ENCODE data around the gene DGKH. TPM values are rescaled to one million over a fixed set of nuclear protein-coding genes. Genes with fewer than 3 reads are reported as not detected.
"Not testable (repeated sequence)": the region's sequence is repeated elsewhere in the genome, so short reads cannot be mapped to it uniquely, and the experiment has no call there.

The DGKH gene
- total RNA-seq, 2 donors from 2014 or later: 7.4 to 21.1 TPM

DNA sequence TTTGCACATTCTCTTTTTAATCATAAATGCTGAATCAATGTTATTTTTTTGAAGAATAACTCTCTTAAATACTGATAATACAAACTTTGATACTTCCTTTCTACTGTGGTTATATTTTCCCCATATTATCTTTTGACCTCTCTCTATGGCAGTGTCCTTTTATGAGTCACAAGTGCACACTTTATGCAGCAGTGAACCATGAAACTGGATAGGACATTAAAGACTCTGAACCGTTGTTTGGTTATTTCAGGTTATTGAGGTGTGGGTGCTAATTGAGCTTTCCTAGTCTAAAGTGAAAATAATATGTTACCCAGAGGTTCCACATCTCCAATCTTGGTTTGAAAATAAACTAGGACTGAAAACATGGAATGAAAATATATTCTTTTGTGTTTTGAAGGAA lies 71.4 kb downstream of the DGKH start:
- DNase-seq (ENCODE audit: low spot score): no peak
- Mint-ChIP-seq H3K4me3 (no peak overlapping the region), H3K9me3 (no peaks in the 10 kb centered on the region), H3K4me1 (ENCODE audit: low read depth in 2 of 2) (no peaks in the 10 kb centered on the region), H3K27ac (no peak overlapping the region), H3K36me3 (no peaks in the 10 kb centered on the region), H3K27me3 (peaks cover 5 to 10% of the 10 kb centered on the region in 2 donors)
- no peak for ATAC-seq

DNA sequence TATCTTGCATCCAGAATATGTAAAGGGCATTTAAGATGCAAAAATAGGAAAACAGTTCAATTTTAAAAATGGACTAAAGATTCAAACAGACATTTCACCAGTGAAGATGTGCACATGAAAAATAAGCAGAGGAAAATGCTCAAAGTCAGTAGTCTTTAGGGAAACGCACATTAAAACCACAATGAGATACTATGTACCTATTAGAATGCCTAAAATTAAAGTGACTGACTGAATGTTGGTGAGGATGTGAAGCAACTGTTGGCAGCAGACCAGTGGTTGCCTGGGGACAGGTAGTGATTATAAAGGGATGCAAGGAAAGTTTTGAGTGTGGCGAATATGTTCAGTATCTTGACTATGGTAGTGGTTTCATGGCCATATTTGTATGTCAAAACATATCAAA lies 75.2 kb downstream of the DGKH start:
- Mint-ChIP-seq H3K4me3 (no peak overlapping the region), H3K4me1 (ENCODE audit: low read depth in 2 of 2) (no peaks in the 10 kb centered on the region), H3K36me3 (no peaks in the 10 kb centered on the region), H3K27ac (no peak overlapping the region), H3K27me3 (peaks cover 0 to 6% of the 10 kb centered on the region in 2 donors), H3K9me3 (no peaks in the 10 kb centered on the region)
- DNase-seq (ENCODE audit: low spot score) (no peak), ATAC-seq (no peak)

DNA sequence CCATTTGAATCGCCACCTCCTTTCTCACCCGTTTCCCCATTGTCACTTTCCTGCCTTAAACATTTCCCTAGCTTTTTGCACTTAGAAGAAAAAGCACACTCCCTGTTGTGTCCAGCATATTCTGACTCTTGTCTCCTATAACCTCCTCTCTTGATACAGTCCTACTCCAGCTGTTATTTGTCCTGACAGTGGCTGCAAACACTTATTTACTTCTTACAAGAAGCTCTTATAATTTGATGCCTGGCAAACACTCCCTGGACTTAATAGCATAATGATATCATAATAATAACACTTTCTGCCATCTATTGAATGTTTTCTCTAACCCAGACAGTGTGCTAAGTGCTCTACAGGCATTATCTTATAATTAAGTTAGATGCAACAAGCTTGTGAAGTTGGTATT lies 76.6 kb downstream of the DGKH start:
- Mint-ChIP-seq H3K4me3 (no peak overlapping the region), H3K27me3 (peaks cover 0 to 7% of the 10 kb centered on the region in 2 donors), H3K9me3 (no peaks in the 10 kb centered on the region), H3K27ac (no peak overlapping the region), H3K36me3 (no peaks in the 10 kb centered on the region), H3K4me1 (ENCODE audit: low read depth in 2 of 2) (no peaks in the 10 kb centered on the region)
- DNase-seq (ENCODE audit: low spot score) (no peak), ATAC-seq (no peak)

DNA sequence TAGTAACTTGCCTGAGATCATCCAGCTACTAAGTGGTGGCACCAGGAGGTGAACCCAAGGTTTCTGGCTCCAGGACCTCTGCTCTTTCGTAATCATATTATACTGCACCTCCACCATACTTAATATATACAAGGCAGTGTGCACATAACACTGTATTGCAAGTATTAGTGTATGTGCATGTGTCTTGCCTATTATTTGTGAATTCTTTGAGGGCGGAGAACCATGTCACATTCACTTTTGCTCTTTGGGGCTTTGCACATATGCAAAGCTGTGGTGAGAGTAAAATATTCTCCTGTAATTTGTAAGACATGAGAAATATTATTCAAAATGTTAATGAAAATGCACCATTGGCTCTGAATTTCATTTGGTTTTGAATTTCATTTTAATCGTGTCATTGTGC lies 78.6 kb downstream of the DGKH start:
- H3K4me1 Mint-ChIP-seq (ENCODE audit: low read depth in 2 of 2): no peaks in the 10 kb centered on the region
- no peaks in the 10 kb centered on the region for H3K9me3 Mint-ChIP-seq
- no peaks in the 10 kb centered on the region for H3K36me3 Mint-ChIP-seq
- peaks cover 0 to 7% of the 10 kb centered on the region in 2 donors for H3K27me3 Mint-ChIP-seq
- DNase-seq (ENCODE audit: low spot score) (no peak), ATAC-seq (no peak)
- no peak overlapping the region for H3K27ac Mint-ChIP-seq
- H3K4me3 Mint-ChIP-seq: no peak overlapping the region

DNA sequence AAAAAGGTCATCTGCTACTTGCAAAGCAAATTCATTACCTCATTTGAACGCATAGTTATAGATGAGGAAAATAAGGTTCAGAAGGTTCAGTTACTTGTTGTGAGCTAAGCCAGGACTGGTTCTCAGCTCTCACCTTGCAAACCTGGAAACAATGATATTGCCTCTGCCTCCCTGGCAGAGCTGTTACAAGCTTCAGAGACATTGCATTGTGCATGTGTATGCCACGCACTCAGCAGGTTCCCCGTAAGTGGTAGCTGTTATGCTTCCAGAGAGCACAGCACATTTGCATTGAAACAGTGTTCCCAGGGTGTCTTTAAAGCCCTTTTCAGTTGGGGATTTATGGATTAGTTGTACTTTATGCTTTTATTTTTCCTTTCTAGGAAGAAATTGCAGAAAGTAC lies 80.6 kb downstream of the DGKH start:
- Mint-ChIP-seq H3K27ac (no peak overlapping the region), H3K4me3 (no peak overlapping the region), H3K4me1 (ENCODE audit: low read depth in 2 of 2) (no peaks in the 10 kb centered on the region), H3K9me3 (no peaks in the 10 kb centered on the region), H3K27me3 (peaks cover 0 to 7% of the 10 kb centered on the region in 2 donors), H3K36me3 (no peaks in the 10 kb centered on the region)
- DNase-seq (ENCODE audit: low spot score) (no peak), ATAC-seq (no peak)

DNA sequence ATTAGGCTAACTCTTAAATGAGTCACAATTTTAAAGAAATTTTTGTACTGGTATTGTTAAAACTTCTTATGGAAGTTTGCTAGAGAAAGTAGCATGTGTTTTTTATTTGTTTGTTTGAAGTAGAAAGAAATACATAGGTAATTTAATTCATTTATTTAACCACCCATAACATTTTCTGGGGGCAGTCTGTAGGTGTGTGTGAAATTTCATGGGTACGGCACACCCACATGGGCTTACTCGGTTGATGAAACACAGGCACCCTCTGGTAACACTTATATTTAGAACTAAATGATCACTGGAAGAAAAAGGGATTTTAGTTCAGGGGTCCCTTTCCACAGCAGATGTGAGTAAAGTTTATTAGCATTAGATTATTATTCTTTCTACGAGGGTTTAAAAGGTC lies 88.1 kb downstream of the DGKH start:
- Mint-ChIP-seq H3K27me3 (no peaks in the 10 kb centered on the region), H3K27ac (no peak overlapping the region)

DNA sequence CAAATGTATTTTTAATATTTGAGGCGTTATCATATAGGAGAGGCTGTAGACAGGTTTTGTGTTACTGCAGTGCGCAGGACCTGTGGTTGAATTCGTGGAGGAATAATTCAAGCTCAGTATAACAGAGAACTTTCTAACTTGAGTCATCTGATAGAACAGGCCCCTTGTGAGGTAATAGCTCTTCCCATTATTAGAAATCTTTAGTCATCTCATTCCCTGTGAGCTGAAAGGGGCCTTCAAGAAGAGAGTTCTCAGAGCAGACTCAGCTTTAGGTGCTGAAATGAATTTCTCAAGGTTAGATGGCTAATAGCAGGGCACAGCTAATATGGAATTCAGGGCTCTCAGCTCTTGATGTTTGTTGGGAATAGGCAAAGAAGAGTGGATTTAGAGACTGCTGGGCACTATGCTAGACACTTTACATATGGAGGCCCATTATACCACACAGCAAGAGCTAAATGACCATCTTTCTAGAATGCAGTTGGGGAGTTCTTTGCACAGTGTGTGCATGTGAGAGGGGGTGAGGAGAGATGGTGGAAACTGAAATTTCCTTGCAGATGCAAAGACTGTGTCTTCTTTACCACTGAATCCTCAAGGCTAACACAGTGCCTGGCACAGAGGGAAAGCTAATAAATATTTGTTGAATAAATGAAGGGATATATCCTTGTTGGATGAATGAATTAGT lies 89.5 kb downstream of the DGKH start:
- Mint-ChIP-seq H3K27ac (no peak overlapping the region), H3K27me3 (no peaks in the 10 kb centered on the region), H3K4me3 (no peak overlapping the region), H3K4me1 (ENCODE audit: low read depth in 2 of 2) (no peaks in the 10 kb centered on the region), H3K36me3 (peaks cover 5% of the 10 kb centered on the region), H3K9me3 (no peaks in the 10 kb centered on the region)
- no peak for DNase-seq (ENCODE audit: low spot score)
- no peak for ATAC-seq

More for the DNA sequence above, 88.1 kb downstream of the DGKH start:
- no peak for DNase-seq (ENCODE audit: low spot score)
- no peaks in the 10 kb centered on the region for H3K9me3 Mint-ChIP-seq
- no peak for ATAC-seq
- H3K36me3 Mint-ChIP-seq: peaks cover 3% of the 10 kb centered on the region
- H3K4me3 Mint-ChIP-seq: no peak overlapping the region
- H3K4me1 Mint-ChIP-seq (ENCODE audit: low read depth in 2 of 2): no peaks in the 10 kb centered on the region

DNA sequence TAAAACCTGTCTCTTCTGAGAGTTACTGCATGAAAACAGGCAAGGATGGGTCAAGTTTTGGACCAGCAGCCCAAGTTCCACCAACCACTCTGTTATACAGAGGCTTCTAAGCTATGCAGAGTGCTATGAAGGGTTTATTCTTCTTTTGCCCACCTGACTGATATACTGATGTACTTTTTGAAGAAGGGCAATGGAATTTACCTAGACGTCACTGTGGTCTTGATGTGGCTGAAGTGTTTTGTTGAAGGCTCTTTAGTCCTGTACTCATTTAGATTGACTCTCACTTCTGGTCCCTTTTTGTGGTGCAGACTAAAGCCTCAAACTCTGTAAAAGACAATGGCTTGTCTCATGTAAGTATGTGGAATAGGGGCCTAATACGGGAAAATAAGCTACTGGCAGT lies 92.0 kb downstream of the DGKH start:
- no peak overlapping the region for H3K27ac Mint-ChIP-seq
- H3K4me3 Mint-ChIP-seq: no peak overlapping the region
- peaks cover 5% of the 10 kb centered on the region for H3K36me3 Mint-ChIP-seq
- H3K9me3 Mint-ChIP-seq: no peaks in the 10 kb centered on the region
- H3K4me1 Mint-ChIP-seq (ENCODE audit: low read depth in 2 of 2): no peaks in the 10 kb centered on the region
- DNase-seq (ENCODE audit: low spot score): no peak
- no peak for ATAC-seq
- H3K27me3 Mint-ChIP-seq: no peaks in the 10 kb centered on the region

DNA sequence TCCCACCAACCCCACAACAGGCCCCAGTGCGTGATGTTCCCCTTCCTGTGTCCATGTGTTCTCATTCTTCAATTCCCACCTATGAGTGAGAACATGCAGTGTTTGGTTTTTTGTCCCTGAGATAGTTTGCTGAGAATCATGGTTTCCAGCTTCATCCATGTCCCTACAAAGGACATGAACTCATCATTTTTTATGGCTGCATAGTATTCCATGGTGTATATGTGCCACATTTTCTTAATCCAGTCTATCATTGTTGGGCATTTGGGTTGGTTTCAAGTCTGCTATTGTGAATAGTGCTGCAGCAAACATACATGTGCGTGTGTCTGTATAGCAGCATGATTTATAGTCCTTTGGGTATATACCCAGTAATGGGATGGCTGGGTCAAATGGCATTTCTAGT lies 92.6 kb downstream of the DGKH start:
- H3K9me3 Mint-ChIP-seq; H3K4me3 Mint-ChIP-seq; ATAC-seq; H3K36me3 Mint-ChIP-seq; H3K4me1 Mint-ChIP-seq (ENCODE audit: low read depth in 2 of 2); H3K27me3 Mint-ChIP-seq; H3K27ac Mint-ChIP-seq; DNase-seq (ENCODE audit: low spot score): not testable (repeated sequence)

DNA sequence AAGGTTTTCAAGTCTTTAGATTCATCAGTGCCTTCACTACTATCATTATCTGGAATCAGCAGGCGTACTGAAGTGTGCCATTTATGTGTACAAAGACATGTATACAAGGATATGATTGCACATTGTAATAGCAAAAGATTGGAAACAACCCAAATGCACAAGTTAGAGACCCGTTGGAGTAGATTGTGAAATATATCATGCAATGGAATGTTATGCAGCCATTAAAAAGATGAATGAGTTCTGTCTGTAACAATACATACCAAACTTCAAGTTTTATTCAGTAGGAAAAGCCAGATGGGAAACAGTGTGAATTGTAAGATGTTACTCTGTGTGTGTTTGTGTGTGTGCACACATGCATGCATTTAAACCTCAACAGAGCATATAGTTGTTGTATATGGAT lies 97.9 kb downstream of the DGKH start:
- Mint-ChIP-seq H3K4me3 (no peak overlapping the region), H3K9me3 (no peaks in the 10 kb centered on the region), H3K4me1 (ENCODE audit: low read depth in 2 of 2) (no peaks in the 10 kb centered on the region), H3K27me3 (peaks cover 6 to 11% of the 10 kb centered on the region in 2 donors), H3K27ac (no peak overlapping the region), H3K36me3 (peaks cover 4% of the 10 kb centered on the region)
- DNase-seq (ENCODE audit: low spot score) (no peak), ATAC-seq (no peak)

DNA sequence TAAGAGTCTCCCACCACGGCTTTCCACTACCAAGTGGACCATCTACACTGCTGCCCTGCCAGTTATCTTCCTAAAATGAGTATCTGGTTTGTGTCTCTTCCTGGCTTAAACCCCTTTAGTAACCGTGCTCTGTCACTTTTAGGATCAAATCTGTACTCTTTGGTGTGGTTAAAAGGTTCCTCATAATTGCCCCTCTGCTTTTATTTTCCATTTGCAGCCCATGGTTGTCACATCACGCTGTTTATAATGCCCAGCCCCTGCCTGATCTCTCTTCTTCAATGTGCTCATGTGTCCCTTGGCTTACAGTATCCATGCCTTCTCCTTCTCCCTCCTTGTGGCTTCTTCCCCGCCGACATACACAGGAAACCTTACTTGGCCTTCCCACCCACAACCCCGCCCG lies 100.1 kb downstream of the DGKH start:
- no peaks in the 10 kb centered on the region for H3K36me3 Mint-ChIP-seq
- no peaks in the 10 kb centered on the region for H3K4me1 Mint-ChIP-seq (ENCODE audit: low read depth in 2 of 2)
- no peak overlapping the region for H3K27ac Mint-ChIP-seq
- no peak for DNase-seq (ENCODE audit: low spot score)
- no peak overlapping the region for H3K4me3 Mint-ChIP-seq
- H3K27me3 Mint-ChIP-seq: peaks cover 6 to 11% of the 10 kb centered on the region in 2 donors
- H3K9me3 Mint-ChIP-seq: no peaks in the 10 kb centered on the region
- no peak for ATAC-seq

DNA sequence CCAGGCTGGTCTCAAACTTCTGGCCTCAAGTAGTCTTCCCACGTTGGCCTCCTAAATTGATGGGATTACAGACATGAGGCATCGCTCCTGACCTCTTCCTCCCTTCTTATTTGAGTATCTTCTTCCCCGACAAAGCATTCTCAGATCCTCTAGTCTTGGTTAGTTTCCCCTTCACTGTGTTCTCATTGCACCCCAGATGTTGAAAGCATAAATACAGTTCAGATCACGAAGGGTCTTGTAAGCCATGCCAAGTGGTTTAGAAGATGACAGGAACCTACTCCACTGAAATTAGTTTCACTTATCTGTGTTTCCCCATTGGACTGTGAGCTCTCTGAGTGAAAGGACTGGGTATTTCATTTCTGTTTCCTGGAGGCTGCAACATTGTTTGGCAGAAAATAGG lies 100.7 kb downstream of the DGKH start:
- Mint-ChIP-seq H3K4me1 (ENCODE audit: low read depth in 2 of 2) (no peaks in the 10 kb centered on the region), H3K27me3 (peaks cover 6 to 11% of the 10 kb centered on the region in 2 donors), H3K27ac (no peak overlapping the region), H3K36me3 (no peaks in the 10 kb centered on the region), H3K9me3 (no peaks in the 10 kb centered on the region), H3K4me3 (no peak overlapping the region)
- no peak for DNase-seq (ENCODE audit: low spot score)
- no peak for ATAC-seq

DNA sequence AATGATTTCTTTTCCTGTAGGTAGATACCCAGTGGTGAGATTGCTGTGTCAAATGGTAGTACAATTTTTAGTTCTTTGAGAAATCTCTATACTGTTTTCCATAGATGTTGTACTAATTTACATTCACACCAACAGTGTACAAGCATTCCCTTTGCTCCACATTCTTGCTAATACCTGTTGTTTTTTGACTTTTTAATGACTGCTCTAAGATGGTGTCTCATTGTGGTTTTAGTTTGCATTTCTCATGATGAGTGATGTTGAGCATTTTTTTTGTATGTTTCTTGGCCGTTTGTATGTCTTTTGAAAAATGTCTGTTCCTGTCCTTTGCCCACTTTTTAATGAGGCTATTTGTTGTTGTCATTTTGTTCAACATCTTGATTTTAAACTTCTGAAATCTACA lies 103.3 kb downstream of the DGKH start:
- H3K9me3 Mint-ChIP-seq: no peaks in the 10 kb centered on the region
- no peak overlapping the region for H3K27ac Mint-ChIP-seq
- H3K4me3 Mint-ChIP-seq: no peak overlapping the region
- peaks cover 4 to 5% of the 10 kb centered on the region in 2 donors for H3K27me3 Mint-ChIP-seq
- no peaks in the 10 kb centered on the region for H3K4me1 Mint-ChIP-seq (ENCODE audit: low read depth in 2 of 2)
- ATAC-seq: no peak
- DNase-seq (ENCODE audit: low spot score): no peak
- H3K36me3 Mint-ChIP-seq: no peaks in the 10 kb centered on the region

DNA sequence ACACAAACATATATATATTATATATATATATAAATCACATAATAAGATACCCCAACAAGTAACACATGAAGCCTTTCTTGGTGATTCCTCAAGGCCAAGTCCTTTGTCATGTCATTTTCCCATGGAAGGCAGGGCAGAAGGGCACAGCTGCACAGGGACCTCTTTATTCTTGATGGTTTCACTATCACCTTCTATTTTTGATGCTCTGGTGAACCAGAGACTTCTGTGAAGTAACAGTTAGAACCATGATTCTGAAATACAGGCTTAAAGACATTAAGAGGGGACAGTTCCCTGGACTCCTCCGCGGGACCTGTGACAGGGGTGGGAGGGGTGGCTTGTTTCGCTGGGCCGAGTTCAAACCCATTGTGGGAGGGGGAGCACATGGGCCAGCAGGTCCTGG lies 104.0 kb downstream of the DGKH start:
- Mint-ChIP-seq H3K4me3 (no peak overlapping the region), H3K4me1 (ENCODE audit: low read depth in 2 of 2) (no peaks in the 10 kb centered on the region), H3K27me3 (peaks cover 0 to 2% of the 10 kb centered on the region in 2 donors), H3K36me3 (no peaks in the 10 kb centered on the region), H3K27ac (no peak overlapping the region), H3K9me3 (no peaks in the 10 kb centered on the region)
- ATAC-seq (peak in 1 of 2 donors; percentile 48), DNase-seq (ENCODE audit: low spot score) (no peak)
